ENCODE data around the gene FST. TPM values are rescaled to one million over a fixed set of nuclear protein-coding genes. Genes with fewer than 3 reads are reported as not detected.

The FST gene
- total and polyA plus RNA-seq, 2 of the 13 experiments (the other 11 are each of a cell fraction or from before 2014, with no cell fraction given) = 38.6 to 136 TPM

GRCh38 chr5:53476531-53477480 is 3.6 kb upstream of the FST start (continued):
- TF ChIP-seq ZFP90 (CRISPR knock-in tag; IDR thresholded peaks at IDR 0.05; ENCODE audit: borderline replicate concordance) (peak; percentile 88; the same call in 1 of the 2 replicates), SNAPC5 (CRISPR knock-in tag; IDR thresholded peaks at IDR 0.05; ENCODE audit: borderline replicate concordance) (peak; percentile 79; the same call in 1 of the 2 replicates), ZNF768 (CRISPR knock-in tag; IDR thresholded peaks at IDR 0.05) (no peak; the same call in 1 of the 2 replicates), LCORL (IDR thresholded peaks at IDR 0.05) (peak; percentile 81), LCORL (CRISPR knock-in tag; IDR thresholded peaks at IDR 0.05) (peak; percentile 98), ADNP (CRISPR knock-in tag; IDR thresholded peaks at IDR 0.05) (no peak), ZNF720 (CRISPR knock-in tag; IDR thresholded peaks at IDR 0.05) (no peak), GRHL1 (CRISPR knock-in tag; conservative IDR thresholded peaks at IDR 0.05) (no peak), ZNF790 (CRISPR knock-in tag; IDR thresholded peaks at IDR 0.05; ENCODE audit: borderline replicate concordance) (peak; percentile 68; the same call in 1 of the 2 replicates), CBX5 (CRISPR knock-in tag; IDR thresholded peaks at IDR 0.05; ENCODE audit: borderline replicate concordance) (peak; percentile 99), KDM2A (CRISPR knock-in tag; IDR thresholded peaks at IDR 0.05; ENCODE audit: borderline replicate concordance, low read depth) (peak; percentile 74), FOXP4 (CRISPR knock-in tag; IDR thresholded peaks at IDR 0.05) (peak; percentile 100), SSRP1 (CRISPR knock-in tag; IDR thresholded peaks at IDR 0.05) (no peak), SP2 (CRISPR knock-in tag; IDR thresholded peaks at IDR 0.05) (no peak), JDP2 (CRISPR knock-in tag; IDR thresholded peaks at IDR 0.05; ENCODE audit: borderline replicate concordance) (no peak; the same call in 1 of the 2 replicates), SRF (IDR thresholded peaks at IDR 0.05; ENCODE audit: low read depth, low read length) (peak; percentile 83), BCL3 (CRISPR knock-in tag; IDR thresholded peaks at IDR 0.05) (peak; percentile 76; the same call in 1 of the 2 replicates), ZNF547 (CRISPR knock-in tag; IDR thresholded peaks at IDR 0.05) (0 out of 2 replicates have a peak, but pooled peaks have one; percentile 67), ZNF629 (CRISPR knock-in tag; conservative IDR thresholded peaks at IDR 0.05) (peak; percentile 67), ZNF557 (CRISPR knock-in tag; IDR thresholded peaks at IDR 0.05) (peak; percentile 94; the same call in 1 of the 2 replicates), CREB3 (CRISPR knock-in tag; IDR thresholded peaks at IDR 0.05) (no peak), SMC3 (IDR thresholded peaks at IDR 0.05; ENCODE audit: low read length) (peak; percentile 45; the same call in 1 of the 2 replicates), RELA (CRISPR knock-in tag; IDR thresholded peaks at IDR 0.05) (peak; percentile 51; the same call in 1 of the 2 replicates), ZSCAN21 (CRISPR knock-in tag; IDR thresholded peaks at IDR 0.05; ENCODE audit: borderline replicate concordance) (peak; percentile 81; the same call in 1 of the 2 replicates)

Data from HepG2 (cell line).